IPS-18c (cell line): ENCODE measurements around the gene SLC26A9.
"Not testable (repeated sequence)": the region's sequence is repeated elsewhere in the genome, so short reads cannot be mapped to it uniquely, and the experiment has no call there.

Experiments
- H3K4me3 ChIP-seq: 2 replicates; pipeline ENCODE4 v1.7.0; 2013; ENCODE audit warnings: low read depth, mild to moderate bottlenecking, low read length, moderate library complexity; ENCODE audit not compliant: insufficient read depth
- H3K9me3 ChIP-seq: one replicate; pipeline ENCODE4 v1.6.1; 2013; ENCODE audit warnings: mild to moderate bottlenecking, low read length, moderate library complexity; ENCODE audit not compliant: control insufficient read depth, insufficient read depth

Gene SLC26A9

DNA sequence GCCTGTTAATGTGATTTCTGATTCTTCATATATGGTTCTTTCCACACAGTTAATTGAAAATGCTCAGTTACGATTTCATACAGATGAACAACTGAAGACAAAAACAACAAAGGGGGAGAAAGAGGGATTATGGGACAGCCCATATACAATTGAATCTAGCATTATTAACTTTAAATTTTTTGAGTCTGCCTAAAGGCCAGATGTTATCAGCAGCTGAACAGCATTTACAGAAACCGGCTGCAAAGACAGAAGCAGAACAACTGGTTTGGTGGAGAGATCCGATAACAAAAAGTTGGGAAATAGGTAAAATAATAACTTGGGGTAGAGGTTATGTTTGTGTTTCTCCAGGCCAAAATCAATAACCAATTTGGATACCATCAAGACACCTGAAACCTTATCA is 49.1 kb downstream of the SLC26A9 start:
- not testable (repeated sequence) for H3K4me3 ChIP-seq, H3K9me3 ChIP-seq

DNA sequence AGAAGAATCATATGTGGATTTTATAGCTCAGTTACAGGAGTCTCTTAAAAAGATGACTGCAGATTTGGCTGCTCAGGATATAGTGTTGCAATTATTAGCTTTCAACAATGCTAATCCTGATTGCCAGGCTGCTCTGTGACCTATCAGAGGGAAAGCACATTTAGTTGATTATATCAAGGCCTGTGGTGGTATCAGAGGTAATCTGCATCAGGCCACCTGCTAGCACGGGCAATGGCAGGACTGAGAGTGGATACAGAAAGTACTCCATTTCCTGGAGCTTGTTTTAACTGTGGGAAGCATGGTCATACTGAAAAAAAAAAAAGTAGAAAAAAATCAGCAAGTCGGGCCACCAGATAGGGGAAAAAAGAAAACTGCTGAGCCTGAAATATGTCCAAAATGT is 51.1 kb downstream of the SLC26A9 start:
- H3K9me3 ChIP-seq, H3K4me3 ChIP-seq: not testable (repeated sequence)

DNA sequence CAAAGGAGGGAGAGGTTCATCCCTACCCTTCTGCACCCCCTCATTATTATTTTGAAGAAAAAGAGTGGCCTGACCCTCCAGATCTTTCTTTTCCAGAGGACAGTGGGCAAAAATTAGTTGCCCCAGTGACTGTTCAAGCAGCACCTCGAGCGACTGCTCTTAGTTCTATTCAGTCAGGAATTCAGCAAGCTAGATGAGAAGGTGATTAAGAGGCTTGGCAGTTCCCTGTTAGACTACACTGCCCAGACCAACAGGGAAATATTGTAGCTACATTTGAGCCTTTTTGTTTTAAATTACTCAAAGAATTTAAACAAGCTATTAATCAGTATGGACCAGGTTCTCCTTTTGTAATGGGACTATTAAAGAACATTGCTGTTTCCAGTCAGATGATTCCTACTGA is 51.8 kb downstream of the SLC26A9 start:
- not testable (repeated sequence) for H3K4me3 ChIP-seq, H3K9me3 ChIP-seq

DNA sequence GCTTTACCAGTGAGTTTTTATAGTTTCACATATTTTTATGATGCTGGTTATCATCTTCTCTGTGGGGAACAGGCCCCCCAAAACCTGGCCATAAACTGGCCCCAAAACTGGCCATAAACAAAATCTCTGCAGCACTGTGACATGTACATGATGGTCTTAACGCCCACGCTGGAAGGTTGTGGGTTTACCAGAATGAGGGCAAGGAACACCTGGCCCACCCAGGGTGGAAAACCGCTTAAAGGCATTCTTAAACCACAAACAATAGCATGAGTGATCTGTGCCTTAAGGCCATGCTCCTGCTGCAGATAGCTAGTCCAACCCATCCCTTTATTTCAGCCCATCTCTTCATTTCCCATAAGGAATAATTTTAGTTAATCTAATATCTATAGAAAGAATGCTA is 52.6 kb downstream of the SLC26A9 start:
- H3K4me3 ChIP-seq, H3K9me3 ChIP-seq: not testable (repeated sequence)

GRCh38 chr1:205889706-205890105 is 53.5 kb downstream of the SLC26A9 start:
- not testable (repeated sequence) for H3K9me3 ChIP-seq

GRCh38 chr1:205889006-205889405 is 54.2 kb downstream of the SLC26A9 start:
- H3K9me3 ChIP-seq, H3K4me3 ChIP-seq: not testable (repeated sequence)

More at GRCh38 chr1:205889706-205890105, 53.5 kb downstream of the SLC26A9 start:
- H3K4me3 ChIP-seq, result not testable (repeated sequence)

GRCh38 chr1:205883792-205884191 is 59.5 kb downstream of the SLC26A9 start:
- Histone ChIP-seq H3K4me3 (no peak overlapping the region), H3K9me3 (peaks cover 2% of the 10 kb centered on the region)

DNA sequence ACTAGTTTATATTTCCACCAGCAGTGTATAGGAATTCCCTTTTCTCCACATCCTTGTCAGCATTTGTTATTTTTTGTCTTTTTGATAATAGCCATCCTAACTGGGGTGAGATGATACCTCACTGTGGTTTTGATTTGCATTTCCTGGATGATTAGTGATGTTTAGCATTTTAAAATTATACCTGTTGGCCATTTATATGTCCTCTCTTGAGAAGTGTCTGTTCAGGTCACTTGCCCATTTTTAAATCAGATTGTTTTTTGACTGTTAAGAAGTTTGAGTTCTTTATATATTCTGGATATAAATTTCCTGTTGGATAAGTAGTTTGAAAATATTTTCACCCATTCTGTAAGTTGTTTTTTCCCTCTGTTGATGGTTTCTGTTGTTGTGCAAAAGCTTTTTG is 62.3 kb downstream of the SLC26A9 start:
- no peaks in the 10 kb centered on the region for H3K9me3 ChIP-seq
- no peak overlapping the region for H3K4me3 ChIP-seq

DNA sequence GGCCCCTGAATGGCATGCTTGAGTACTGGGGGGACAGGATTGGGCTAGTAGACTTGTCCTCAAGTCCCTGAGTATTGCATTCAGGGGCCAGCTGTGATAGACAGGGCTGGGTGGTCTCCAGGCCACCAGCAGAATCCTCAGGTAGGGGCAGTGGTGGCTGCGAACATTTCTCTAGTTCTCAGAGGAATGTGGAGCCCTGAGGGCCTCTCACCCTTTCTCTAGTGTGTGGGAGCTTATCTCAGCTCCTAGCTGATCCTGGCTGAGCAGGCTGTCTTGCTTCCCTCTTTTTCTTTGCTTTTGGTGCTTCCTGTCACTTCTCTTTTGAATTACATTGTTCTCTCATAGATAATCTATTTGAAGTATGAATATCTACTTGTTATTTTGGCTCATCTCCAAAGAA is 63.3 kb downstream of the SLC26A9 start:
- Histone ChIP-seq H3K4me3 (no peak overlapping the region), H3K9me3 (no peaks in the 10 kb centered on the region)

DNA sequence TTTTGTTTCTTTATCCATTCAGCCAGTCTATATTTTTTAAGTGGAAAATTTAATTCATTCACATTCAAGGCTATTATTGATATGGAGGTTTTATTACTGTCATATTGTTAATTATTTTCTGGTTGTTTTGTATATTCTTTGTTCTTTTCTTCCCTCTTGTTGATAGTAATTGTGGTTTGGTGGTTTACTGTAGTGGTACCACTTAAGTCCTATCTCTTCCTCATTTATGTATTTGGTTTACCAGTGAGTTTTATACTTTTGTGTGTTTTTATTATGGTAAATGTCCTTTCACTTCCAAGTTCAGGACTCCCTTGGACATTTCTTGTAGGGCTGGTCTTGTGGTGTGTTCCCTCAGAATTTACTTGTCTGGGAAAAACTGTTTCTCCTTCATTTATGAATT is 65.2 kb downstream of the SLC26A9 start:
- Histone ChIP-seq H3K9me3 (no peaks in the 10 kb centered on the region), H3K4me3 (no peak overlapping the region)

DNA sequence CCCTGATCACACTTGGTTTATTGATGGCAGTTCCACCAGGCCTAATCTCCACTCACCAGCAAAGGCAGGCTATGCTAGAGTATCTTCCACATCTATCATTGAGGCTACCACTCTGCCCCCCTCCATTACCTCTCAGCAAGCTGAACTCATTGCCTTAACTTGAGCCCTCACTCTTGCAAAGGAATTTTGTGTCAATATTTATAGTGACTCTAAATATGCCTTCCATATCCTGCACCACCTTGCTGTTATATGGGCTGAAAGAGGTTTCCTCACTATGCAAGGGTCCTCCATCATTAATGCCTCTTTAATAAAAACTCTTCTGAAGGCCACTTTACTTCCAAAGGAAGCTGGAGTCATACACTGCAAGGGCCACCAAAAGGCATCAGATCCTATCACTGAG is 70.1 kb downstream of the SLC26A9 start:
- not testable (repeated sequence) for H3K4me3 ChIP-seq, H3K9me3 ChIP-seq

GRCh38 chr1:205870236-205870635 is 73.0 kb downstream of the SLC26A9 start:
- no peaks in the 10 kb centered on the region for H3K9me3 ChIP-seq
- no peak overlapping the region for H3K4me3 ChIP-seq
